Activated T-cell treated with anti-CD3 and anti-CD28 coated beads, Interleukin-2, amount 50 U/mL, for 24 hours (primary cell): ENCODE measurements around the gene GLS2.
A peak's percentile ranks its signal among the peaks of the same experiment; 100 is the strongest.
"Not testable (repeated sequence)": the region's sequence is repeated elsewhere in the genome, so short reads cannot be mapped to it uniquely, and the experiment has no call there.

Experiments used
- DNase-seq: peaks from one replicate; pipeline ENCODE4 v3.0.0-alpha.2; 2020
- H3K27ac Mint-ChIP-seq: 2 replicates; pipeline ENCODE4 v1.8.0; 2020; ENCODE audit warnings: mild to moderate bottlenecking, mixed read lengths
- H3K27me3 Mint-ChIP-seq: 2 replicates; pipeline ENCODE4 v1.8.0; 2020; ENCODE audit warnings: mixed read lengths
- H3K36me3 Mint-ChIP-seq: 2 replicates; pipeline ENCODE4 v1.8.0; 2020; ENCODE audit warnings: low read depth, mixed read lengths
- H3K4me1 Mint-ChIP-seq: 2 replicates; pipeline ENCODE4 v1.8.0; 2020; ENCODE audit warnings: low read depth, mixed read lengths
- H3K4me3 Mint-ChIP-seq: 2 replicates; pipeline ENCODE4 v1.8.0; 2020; ENCODE audit warnings: mild to moderate bottlenecking, moderate library complexity, mixed read lengths
- H3K9me3 Mint-ChIP-seq: 2 replicates; pipeline ENCODE4 v1.8.0; 2020; ENCODE audit warnings: mixed read lengths

GLS2 gene

GRCh38 chr12:56499879-56500278 lies 11.9 kb upstream of the GLS2 start:
- DNase-seq, H3K4me1 Mint-ChIP-seq, H3K27me3 Mint-ChIP-seq, H3K36me3 Mint-ChIP-seq, H3K4me3 Mint-ChIP-seq, H3K9me3 Mint-ChIP-seq, H3K27ac Mint-ChIP-seq: not testable (repeated sequence)

- not testable (repeated sequence) for DNase-seq, H3K27me3 Mint-ChIP-seq, H3K4me1 Mint-ChIP-seq, H3K36me3 Mint-ChIP-seq, H3K4me3 Mint-ChIP-seq, H3K27ac Mint-ChIP-seq, H3K9me3 Mint-ChIP-seq
Measured at GRCh38 chr12:56499452-56499851, 11.5 kb upstream of the GLS2 start.

- H3K27me3 Mint-ChIP-seq, H3K36me3 Mint-ChIP-seq, H3K4me3 Mint-ChIP-seq, H3K4me1 Mint-ChIP-seq, H3K9me3 Mint-ChIP-seq, H3K27ac Mint-ChIP-seq, DNase-seq: not testable (repeated sequence)
Measured at GRCh38 chr12:56498126-56498902, 10.4 kb upstream of the GLS2 start.

GRCh38 chr12:56496704-56497103 lies 8.7 kb upstream of the GLS2 start:
- H3K27me3 Mint-ChIP-seq, H3K4me3 Mint-ChIP-seq, H3K27ac Mint-ChIP-seq, H3K4me1 Mint-ChIP-seq, H3K36me3 Mint-ChIP-seq, H3K9me3 Mint-ChIP-seq: not testable (repeated sequence)
- DNase-seq, result peak; percentile 78

GRCh38 chr12:56494481-56494880 lies 6.5 kb upstream of the GLS2 start:
- not testable (repeated sequence) for DNase-seq, H3K9me3 Mint-ChIP-seq, H3K36me3 Mint-ChIP-seq, H3K4me3 Mint-ChIP-seq, H3K27ac Mint-ChIP-seq, H3K4me1 Mint-ChIP-seq
- H3K27me3 Mint-ChIP-seq, result peaks cover 27% of the 10 kb centered on the region

- not testable (repeated sequence) for H3K27ac Mint-ChIP-seq, H3K4me1 Mint-ChIP-seq, H3K36me3 Mint-ChIP-seq, H3K9me3 Mint-ChIP-seq, H3K4me3 Mint-ChIP-seq, DNase-seq
- H3K27me3 Mint-ChIP-seq, result peaks cover 31% of the 10 kb centered on the region
Measured at GRCh38 chr12:56494106-56494415, 6.1 kb upstream of the GLS2 start.

GRCh38 chr12:56493409-56494105 lies 5.6 kb upstream of the GLS2 start:
- not testable (repeated sequence) for H3K27ac Mint-ChIP-seq, H3K36me3 Mint-ChIP-seq, H3K4me3 Mint-ChIP-seq, H3K4me1 Mint-ChIP-seq, DNase-seq, H3K9me3 Mint-ChIP-seq
- H3K27me3 Mint-ChIP-seq, result peaks cover 36% of the 10 kb centered on the region

- Mint-ChIP-seq H3K9me3 (peaks cover 5% of the 10 kb centered on the region), H3K27ac (no peak overlapping the region), H3K36me3 (no peaks in the 10 kb centered on the region), H3K27me3 (peaks cover 47% of the 10 kb centered on the region), H3K4me3 (no peak overlapping the region), H3K4me1 (peaks cover 21% of the 10 kb centered on the region)
- no peak for DNase-seq
Measured at GRCh38 chr12:56490360-56490759, 2.4 kb upstream of the GLS2 start.

GRCh38 chr12:56487448-56488040 lies 417 bp downstream of the GLS2 start:
- no peaks in the 10 kb centered on the region for H3K36me3 Mint-ChIP-seq
- H3K4me3 Mint-ChIP-seq, result peak overlapping the region; percentile 78
- H3K4me1 Mint-ChIP-seq, result peaks cover 21% of the 10 kb centered on the region
- H3K9me3 Mint-ChIP-seq, result peaks cover 5% of the 10 kb centered on the region
- DNase-seq, result no peak
- H3K27ac Mint-ChIP-seq, result no peak overlapping the region
- H3K27me3 Mint-ChIP-seq, result peaks cover 43% of the 10 kb centered on the region

- Mint-ChIP-seq H3K4me3 (no peak overlapping the region), H3K27me3 (peaks cover 41% of the 10 kb centered on the region), H3K27ac (no peak overlapping the region), H3K36me3 (no peaks in the 10 kb centered on the region), H3K4me1 (peaks cover 21% of the 10 kb centered on the region), H3K9me3 (peaks cover 5% of the 10 kb centered on the region)
- DNase-seq, result no peak
Measured at GRCh38 chr12:56486694-56487093, 1.3 kb downstream of the GLS2 start.

GRCh38 chr12:56484566-56484965 lies 3.4 kb downstream of the GLS2 start:
- H3K36me3 Mint-ChIP-seq, result peaks cover 2% of the 10 kb centered on the region
- H3K9me3 Mint-ChIP-seq, result peaks cover 5% of the 10 kb centered on the region
- H3K4me3 Mint-ChIP-seq, result no peak overlapping the region
- DNase-seq, result no peak
- peaks cover 30% of the 10 kb centered on the region for H3K4me1 Mint-ChIP-seq
- H3K27ac Mint-ChIP-seq, result no peak overlapping the region
- peaks cover 22% of the 10 kb centered on the region for H3K27me3 Mint-ChIP-seq

GRCh38 chr12:56479625-56480024 lies 8.3 kb downstream of the GLS2 start:
- Mint-ChIP-seq H3K27ac (no peak overlapping the region), H3K9me3 (no peaks in the 10 kb centered on the region), H3K36me3 (peaks cover 17% of the 10 kb centered on the region), H3K4me3 (no peak overlapping the region), H3K27me3 (no peaks in the 10 kb centered on the region), H3K4me1 (peaks cover 11% of the 10 kb centered on the region)
- no peak for DNase-seq

GRCh38 chr12:56477521-56478225 lies 10.3 kb downstream of the GLS2 start:
- Mint-ChIP-seq H3K9me3 (no peaks in the 10 kb centered on the region), H3K27ac (no peak overlapping the region), H3K4me1 (peaks cover 13% of the 10 kb centered on the region), H3K4me3 (no peak overlapping the region), H3K27me3 (no peaks in the 10 kb centered on the region), H3K36me3 (peaks cover 36% of the 10 kb centered on the region)
- DNase-seq, result no peak

GRCh38 chr12:56476972-56477432 lies 11.0 kb downstream of the GLS2 start:
- Mint-ChIP-seq H3K27ac (peak overlapping the region; percentile 63), H3K36me3 (peaks cover 42% of the 10 kb centered on the region)
- no peak for DNase-seq

GRCh38 chr12:56476143-56476542 lies 11.8 kb downstream of the GLS2 start:
- H3K9me3 Mint-ChIP-seq, result no peaks in the 10 kb centered on the region
- H3K27ac Mint-ChIP-seq, result peak overlapping the region; percentile 35

More at GRCh38 chr12:56476972-56477432, 11.0 kb downstream of the GLS2 start:
- Mint-ChIP-seq H3K4me1 (peaks cover 16% of the 10 kb centered on the region), H3K4me3 (no peak overlapping the region), H3K9me3 (no peaks in the 10 kb centered on the region), H3K27me3 (no peaks in the 10 kb centered on the region)

More at GRCh38 chr12:56476143-56476542, 11.8 kb downstream of the GLS2 start:
- Mint-ChIP-seq H3K36me3 (peaks cover 51% of the 10 kb centered on the region), H3K27me3 (no peaks in the 10 kb centered on the region), H3K4me1 (peaks cover 25% of the 10 kb centered on the region), H3K4me3 (no peak overlapping the region)
- DNase-seq, result no peak
